HG03196 (cell line): ENCODE measurements around the gene CIDEA.

Experiments used
- ATAC-seq: cut with Tn5 transposase; IDR thresholded peaks from one replicate; pipeline ENCODE4 v1.9.1; 2021; ENCODE audit not compliant: unreplicated experiment

Gene CIDEA

GRCh38 chr18:12296457-12296856 is 42.3 kb downstream of the CIDEA start:
- no peak for ATAC-seq

GRCh38 chr18:12299862-12300261 is 45.7 kb downstream of the CIDEA start:
- ATAC-seq = no peak

GRCh38 chr18:12301263-12302005 is 47.3 kb downstream of the CIDEA start:
- ATAC-seq = no peak

GRCh38 chr18:12302391-12303147 is 48.4 kb downstream of the CIDEA start:
- no peak for ATAC-seq

GRCh38 chr18:12304351-12305210 is 50.4 kb downstream of the CIDEA start:
- no peak for ATAC-seq

GRCh38 chr18:12305211-12305610 is 51.0 kb downstream of the CIDEA start:
- no peak for ATAC-seq

GRCh38 chr18:12305930-12306629 is 51.9 kb downstream of the CIDEA start:
- no peak for ATAC-seq

- ATAC-seq = no peak
Observed at GRCh38 chr18:12306752-12307700, 52.9 kb downstream of the CIDEA start.

- ATAC-seq = peak; percentile 54
Observed at GRCh38 chr18:12307701-12308385, 53.7 kb downstream of the CIDEA start, which contains the start of gene TUBB6. Gene TUBB6 (plus strand): TSS chr18:12308241. CDS start chr18:12308293, 52 bp downstream.

GRCh38 chr18:12308386-12309100 is 54.4 kb downstream of the CIDEA start:
- peak; percentile 44 for ATAC-seq

- no peak for ATAC-seq
Observed at GRCh38 chr18:12309683-12310198, 55.6 kb downstream of the CIDEA start.

- no peak for ATAC-seq
Observed at GRCh38 chr18:12310762-12311161, 56.6 kb downstream of the CIDEA start.

- no peak for ATAC-seq
Observed at GRCh38 chr18:12312976-12313375, 58.8 kb downstream of the CIDEA start.

- ATAC-seq = no peak
Observed at GRCh38 chr18:12313530-12314245, 59.5 kb downstream of the CIDEA start.

GRCh38 chr18:12314591-12315305 is 60.6 kb downstream of the CIDEA start:
- ATAC-seq = no peak

GRCh38 chr18:12315490-12315889 is 61.3 kb downstream of the CIDEA start:
- no peak for ATAC-seq

GRCh38 chr18:12315911-12316310 is 61.8 kb downstream of the CIDEA start:
- ATAC-seq = no peak
